Muscle of leg (tissue), 11 donors: ENCODE data around the gene RRAGC. TPM values are rescaled to one million over a fixed set of nuclear protein-coding genes. Genes with fewer than 3 reads are reported as not detected.

ENCODE experiments used
- DNase-seq: peaks from one replicate; pipeline ENCODE4 v3.0.0; 2013
- H3K27ac ChIP-seq: one replicate; pipeline ENCODE4 v1.5.1; 2013; ENCODE audit warnings: mild to moderate bottlenecking, low read length, control low read depth
- H3K27me3 ChIP-seq: one replicate; pipeline ENCODE4 v1.6.1; 2013; ENCODE audit warnings: low read length; ENCODE audit not compliant: control insufficient read depth, insufficient read depth
- H3K36me3 ChIP-seq: one replicate; pipeline ENCODE4 v1.6.1; 2013; ENCODE audit warnings: low read length; ENCODE audit not compliant: control insufficient read depth, insufficient read depth
- H3K4me1 ChIP-seq: one replicate; pipeline ENCODE4 v1.6.1; 2013; ENCODE audit warnings: low read length; ENCODE audit not compliant: control insufficient read depth, insufficient read depth
- H3K4me3 ChIP-seq: one replicate; pipeline ENCODE4 v1.5.1; 2013; ENCODE audit warnings: low read length, control low read depth
- H3K9me3 ChIP-seq: replicated peaks from 2 replicates; pipeline ENCODE4 v1.6.1; 2013; ENCODE audit warnings: low read depth, low read length; ENCODE audit not compliant: control insufficient read depth
- WGBS: methylation state at CpG from one replicate; pipeline ENCODE4 v1.1.5; 2013; ENCODE audit warnings: missing lambda C conversion rate; ENCODE audit not compliant: insufficient coverage; 5-methylcytosine and 5-hydroxymethylcytosine counted together
- polyA plus RNA-seq, 8 donors: library from polyadenylated mRNA; unstranded; fragments of 120-200 nt; gene quantifications; one replicate each; pipeline versions ENCODE4 v1.2.1 to v1.2.3, GENCODE V29; 2013; ENCODE audit warnings: inconsistent platforms in 1 of 8, low replicate concordance in 1 of 8; ENCODE audit not compliant: insufficient read length in 8 of 8, insufficient read depth in 1 of 8
- total RNA-seq: library from RNA; stranded (reverse); fragments of 120-200 nt; gene quantifications from one replicate; pipeline ENCODE4 v1.2.4, GENCODE V29; 2013

Gene RRAGC
- total and polyA plus RNA-seq, 9 donors: 13.6 to 26.2 (median 20.7) TPM

- no CpG with 5 or more reads among the region's 1 CpG for WGBS
- peaks cover 47% of the 10 kb centered on the region for H3K27me3 ChIP-seq
Observed at GRCh38 chr1:38806090-38806489, 53.5 kb downstream of the RRAGC start.

DNA sequence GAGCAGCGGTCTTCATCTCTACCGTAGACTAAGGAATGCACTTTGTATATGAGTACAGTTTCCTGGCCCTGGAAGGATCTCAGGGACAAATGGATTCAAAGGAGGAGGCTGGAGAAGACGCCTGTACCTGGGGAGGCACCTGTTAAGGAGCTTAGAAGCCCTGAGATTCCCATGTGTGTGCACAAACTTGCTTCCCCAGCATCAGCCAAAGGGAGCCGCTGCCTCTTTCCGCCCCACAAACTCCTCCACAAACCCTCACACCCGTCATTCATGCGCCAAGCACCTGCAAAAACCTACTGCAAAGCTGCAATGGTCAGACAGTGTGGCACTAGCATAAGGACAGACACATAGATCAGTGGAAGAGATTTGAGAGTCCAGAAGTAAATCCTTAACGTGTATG is 54.5 kb downstream of the RRAGC start:
- H3K9me3 ChIP-seq: no peaks in the 10 kb centered on the region
- H3K4me3 ChIP-seq: no peak overlapping the region
- no peaks in the 10 kb centered on the region for H3K36me3 ChIP-seq
- H3K4me1 ChIP-seq: no peaks in the 10 kb centered on the region
- no peak overlapping the region for H3K27ac ChIP-seq
- 71% methylated on average over 6 of the region's 8 CpGs for whole genome bisulfite sequencing
- no peak for DNase-seq
- peaks cover 43% of the 10 kb centered on the region for H3K27me3 ChIP-seq

More at GRCh38 chr1:38806090-38806489, 53.5 kb downstream of the RRAGC start:
- H3K9me3 ChIP-seq: no peaks in the 10 kb centered on the region
- H3K36me3 ChIP-seq: no peaks in the 10 kb centered on the region
- no peak for DNase-seq
- H3K4me3 ChIP-seq: no peak overlapping the region
- H3K4me1 ChIP-seq: no peaks in the 10 kb centered on the region
- no peak overlapping the region for H3K27ac ChIP-seq

DNA sequence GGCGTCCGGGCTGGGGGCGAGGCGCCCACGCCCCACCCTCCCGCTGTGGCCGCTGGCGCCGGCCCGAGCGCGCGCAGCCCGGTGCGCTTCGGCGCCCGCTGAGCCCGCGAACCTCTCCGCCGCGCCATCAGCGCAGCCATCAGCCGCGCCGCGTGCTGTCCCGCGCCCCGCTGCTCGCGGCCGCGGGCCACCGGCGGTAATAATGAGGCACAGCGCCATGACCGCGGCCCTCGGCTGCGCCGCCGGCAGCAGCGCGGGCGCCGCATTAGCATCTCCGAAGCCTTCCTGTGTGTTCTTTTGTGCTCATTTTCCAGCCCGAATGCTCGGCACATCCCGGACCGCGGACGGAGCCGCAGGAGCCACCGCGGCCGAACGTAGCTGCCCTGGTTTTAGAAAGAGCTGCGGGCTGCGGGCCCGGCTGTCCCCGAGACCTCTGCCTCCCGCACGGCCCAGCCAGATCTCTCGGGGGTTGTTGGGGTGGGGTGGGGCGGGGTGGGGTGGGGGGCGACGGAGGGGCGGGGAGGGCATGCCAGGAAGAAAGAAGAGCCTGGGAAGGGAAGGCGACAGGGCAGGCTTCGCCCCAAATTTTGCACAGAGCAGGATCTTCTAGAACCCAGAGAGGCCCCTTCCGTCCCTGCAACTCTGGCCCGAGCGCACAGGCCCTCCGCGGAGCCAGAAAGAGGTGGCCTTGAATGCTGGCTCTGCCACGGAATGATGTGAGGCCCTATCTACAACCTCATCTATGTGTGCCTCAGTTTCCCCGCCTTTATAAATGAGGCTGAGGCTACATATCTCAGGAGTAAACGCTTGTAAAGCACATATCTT is 55.3 kb downstream of the RRAGC start:
- H3K4me3 ChIP-seq: no peak overlapping the region
- WGBS: 2% methylated on average over 67 of the region's 81 CpGs
- H3K36me3 ChIP-seq: no peaks in the 10 kb centered on the region
- DNase-seq: peak; percentile 19
- H3K27ac ChIP-seq: no peak overlapping the region
- H3K9me3 ChIP-seq: no peaks in the 10 kb centered on the region
- no peaks in the 10 kb centered on the region for H3K4me1 ChIP-seq
- peaks cover 38% of the 10 kb centered on the region for H3K27me3 ChIP-seq

DNA sequence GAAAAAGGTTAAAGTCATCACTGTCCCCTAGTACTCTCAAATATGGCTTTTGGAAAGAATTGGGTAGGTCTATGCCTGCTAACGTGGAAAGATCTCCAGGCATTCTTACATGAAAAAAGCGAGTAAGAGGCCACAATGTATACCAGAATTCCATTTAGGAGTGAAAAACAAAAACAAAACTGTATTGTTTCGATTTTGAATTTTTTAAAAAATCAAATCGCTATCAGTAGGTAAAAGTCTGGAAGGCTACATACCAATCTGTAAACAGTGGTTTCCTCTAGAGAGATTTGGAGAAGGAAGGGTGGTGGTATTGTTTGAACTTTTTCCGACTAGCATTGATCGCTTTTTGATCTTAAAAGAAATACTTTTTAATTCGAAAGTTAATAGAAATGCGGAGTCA is 55.9 kb downstream of the RRAGC start:
- no peak overlapping the region for H3K4me3 ChIP-seq
- WGBS: 0% methylated on average over 3 of the region's 8 CpGs
- no peak for DNase-seq

DNA sequence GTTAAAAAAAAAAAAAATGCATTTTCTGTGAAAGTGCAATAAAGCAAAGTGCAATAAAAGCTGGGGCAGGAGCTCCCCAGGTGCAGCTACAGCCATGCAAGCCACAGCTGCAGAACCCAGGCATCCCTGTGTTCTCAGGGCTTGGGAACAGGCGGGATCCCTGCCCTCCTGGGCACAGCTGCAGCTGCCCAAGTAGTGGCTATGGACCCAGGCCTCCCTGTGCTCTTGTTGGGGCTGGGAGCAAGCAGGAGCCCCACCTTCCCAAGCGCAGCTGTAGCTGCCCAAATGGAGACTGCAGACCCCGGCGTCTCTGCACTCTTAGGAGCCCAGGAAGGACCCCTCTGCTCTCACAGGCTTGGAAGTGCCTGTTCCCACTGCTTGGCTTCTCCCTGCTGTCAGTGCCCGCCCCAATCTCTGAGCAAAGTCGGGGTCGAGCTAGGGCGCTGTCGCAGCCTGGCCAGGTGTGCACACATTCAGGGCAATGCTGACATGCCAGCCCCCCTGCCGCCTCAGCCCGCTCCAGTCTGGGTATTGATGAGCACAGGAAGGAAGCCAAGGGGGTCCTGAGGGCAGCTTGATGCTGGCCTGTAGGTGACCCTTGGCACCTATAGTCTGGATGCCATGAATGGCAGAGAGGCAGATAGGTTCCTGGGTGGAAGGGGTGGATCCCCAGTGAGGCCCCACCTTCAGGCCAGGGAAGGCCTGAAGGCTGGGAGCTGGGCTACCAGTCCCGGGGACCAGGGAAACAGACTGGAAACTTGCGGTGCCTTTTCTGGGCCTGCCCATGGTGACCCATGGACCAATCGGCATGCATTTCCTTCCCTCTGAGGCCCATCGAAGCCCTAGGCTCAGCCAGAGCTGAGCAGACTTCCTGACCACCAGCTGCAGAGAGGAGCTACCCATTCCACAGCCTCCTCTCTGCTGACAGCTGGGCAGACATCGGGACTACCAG is 58.6 kb downstream of the RRAGC start:
- H3K4me1 ChIP-seq: no peaks in the 10 kb centered on the region
- H3K27ac ChIP-seq: no peak overlapping the region
- H3K27me3 ChIP-seq: peaks cover 23% of the 10 kb centered on the region
- DNase-seq: no peak
- H3K4me3 ChIP-seq: no peak overlapping the region
- no peaks in the 10 kb centered on the region for H3K9me3 ChIP-seq
- whole genome bisulfite sequencing: 77% methylated on average over 15 of the region's 16 CpGs
- H3K36me3 ChIP-seq: no peaks in the 10 kb centered on the region

More for the DNA sequence above, 55.9 kb downstream of the RRAGC start:
- Histone ChIP-seq H3K27ac (no peak overlapping the region), H3K4me1 (no peaks in the 10 kb centered on the region), H3K27me3 (peaks cover 37% of the 10 kb centered on the region), H3K36me3 (no peaks in the 10 kb centered on the region), H3K9me3 (no peaks in the 10 kb centered on the region)

DNA sequence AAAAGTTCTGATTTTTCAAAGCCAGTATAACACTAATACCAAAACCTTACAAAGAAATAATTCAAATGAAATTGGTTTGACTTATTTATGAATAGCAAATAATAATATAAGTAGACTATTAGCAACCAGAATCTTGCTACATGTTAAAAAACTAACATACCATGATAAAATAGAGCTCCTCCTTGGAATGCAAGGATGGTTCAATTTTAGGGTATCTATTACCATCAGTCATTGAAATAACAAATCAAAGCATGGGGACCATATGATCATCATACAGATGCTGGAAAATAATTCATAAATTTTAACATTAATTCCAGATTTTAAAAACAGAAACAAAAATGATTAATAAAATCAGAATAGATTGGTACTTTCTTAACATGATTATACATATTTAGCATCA is 66.3 kb downstream of the RRAGC start:
- Histone ChIP-seq H3K4me3 (no peak overlapping the region), H3K4me1 (peaks cover 4% of the 10 kb centered on the region), H3K27me3 (peaks cover 3% of the 10 kb centered on the region), H3K9me3 (peaks cover 9% of the 10 kb centered on the region), H3K36me3 (no peaks in the 10 kb centered on the region), H3K27ac (no peak overlapping the region)
- DNase-seq: no peak

GRCh38 chr1:38791892-38792291 is 67.7 kb downstream of the RRAGC start:
- Histone ChIP-seq H3K4me3 (no peak overlapping the region), H3K36me3 (no peaks in the 10 kb centered on the region), H3K4me1 (peaks cover 4% of the 10 kb centered on the region), H3K27ac (no peak overlapping the region), H3K27me3 (peaks cover 9% of the 10 kb centered on the region), H3K9me3 (peaks cover 9% of the 10 kb centered on the region)
- DNase-seq: no peak
- WGBS: 56% methylated on average over 1 of the region's 1 CpG

DNA sequence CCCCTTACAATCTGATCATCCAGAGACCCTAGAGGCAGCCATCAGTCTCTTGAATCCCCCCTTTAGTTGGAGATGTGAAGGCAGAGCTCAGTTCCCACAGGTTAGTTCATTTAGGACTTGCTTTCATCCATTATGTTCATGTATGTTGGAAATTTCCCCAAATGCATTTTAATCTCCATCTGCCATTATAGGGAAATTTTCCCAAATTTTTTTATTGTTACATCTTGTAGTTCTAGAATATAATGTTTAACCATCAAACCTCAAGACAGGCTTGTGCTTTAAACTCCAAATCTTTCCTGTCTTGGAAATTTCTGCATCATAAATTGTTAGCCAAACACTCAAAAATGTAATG is 68.4 kb downstream of the RRAGC start:
- Histone ChIP-seq H3K4me3 (no peak overlapping the region), H3K36me3 (no peaks in the 10 kb centered on the region), H3K27ac (no peak overlapping the region), H3K9me3 (peaks cover 9% of the 10 kb centered on the region), H3K4me1 (peaks cover 4% of the 10 kb centered on the region), H3K27me3 (peaks cover 9% of the 10 kb centered on the region)
- no peak for DNase-seq

DNA sequence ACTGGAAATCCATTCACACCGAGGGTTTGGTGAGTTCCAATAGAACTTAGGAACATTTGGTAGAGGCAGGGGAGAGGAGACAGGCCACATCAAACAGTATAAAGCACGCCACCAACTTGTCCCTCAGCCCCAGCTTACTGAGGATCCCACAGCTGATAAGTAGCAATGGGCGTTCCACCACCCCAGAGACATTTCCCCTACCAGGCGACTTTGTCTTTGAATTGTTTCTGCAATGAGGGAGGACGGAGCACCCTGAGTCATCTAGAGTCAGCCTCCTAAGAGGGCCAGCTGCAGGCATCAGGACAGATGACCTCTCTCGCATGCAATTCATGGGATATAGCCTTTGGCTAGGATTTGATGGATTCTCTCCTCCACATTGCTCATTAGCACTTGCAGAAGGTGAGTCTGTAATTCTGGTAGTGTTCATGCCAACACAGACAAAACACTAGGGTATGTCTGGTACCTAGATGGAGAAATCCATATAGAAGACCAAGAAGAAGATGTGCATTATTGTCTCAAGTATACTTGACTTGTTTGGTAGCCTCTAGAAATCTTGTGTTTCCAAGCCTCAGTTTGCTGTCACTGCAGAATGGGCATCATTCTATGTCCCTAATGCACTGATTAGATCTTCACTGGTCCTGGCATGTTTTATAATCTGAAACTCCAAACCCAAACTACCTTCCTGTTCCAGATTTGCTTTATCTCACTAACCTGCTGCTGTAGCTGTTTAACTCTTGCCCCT is 69.0 kb downstream of the RRAGC start:
- no peak for DNase-seq
- peaks cover 9% of the 10 kb centered on the region for H3K9me3 ChIP-seq
- no peaks in the 10 kb centered on the region for H3K36me3 ChIP-seq
- peaks cover 4% of the 10 kb centered on the region for H3K4me1 ChIP-seq
- no peak overlapping the region for H3K27ac ChIP-seq
- H3K4me3 ChIP-seq: no peak overlapping the region
- peaks cover 13% of the 10 kb centered on the region for H3K27me3 ChIP-seq
- 82% methylated on average over 2 of the region's 6 CpGs for WGBS
